Left colon (tissue), 2 donors: ENCODE measurements around the gene HSP90AB1. TPM values are rescaled to one million over a fixed set of nuclear protein-coding genes. Genes with fewer than 3 reads are reported as not detected.

Experiments
- ATAC-seq: fragments of 200-7000 bp; cut with Tn5 transposase; one replicate; pipeline ENCODE4 v1.9.1; 2020; ENCODE audit warnings: mild to moderate bottlenecking, moderate library complexity
- DNase-seq, 2 donors: peaks; one replicate each; pipeline ENCODE4 v3.0.0-alpha.2; 2020
- intact Hi-C, 2 donors: fragments of 100-400 bp; cut with DNase I in 1 of 2; cut with micrococcal nuclease in 1 of 2; formaldehyde crosslinking; loops; one replicate each; pipeline versions ENCODE4 v1.11.2 to v1.14.0; 2022; cut with DNase I, micrococcal nuclease
- total RNA-seq, 2 donors: library from RNA; stranded (reverse); fragmentation: NEBNext Ultra II Directional; extraction: Animal tissue kit (Norgen Biotek cat#: 25700); gene quantifications; one replicate each; pipeline ENCODE4 v1.2.1, GENCODE V29; 2021
- donor health status: DM: no; HTN: no; CAD: no.
- donor health status: DM: yes; HTN: yes; CAD: no.

HSP90AB1 gene
- total RNA-seq, 2 donors from 2014 or later: 278 to 329 TPM

DNA sequence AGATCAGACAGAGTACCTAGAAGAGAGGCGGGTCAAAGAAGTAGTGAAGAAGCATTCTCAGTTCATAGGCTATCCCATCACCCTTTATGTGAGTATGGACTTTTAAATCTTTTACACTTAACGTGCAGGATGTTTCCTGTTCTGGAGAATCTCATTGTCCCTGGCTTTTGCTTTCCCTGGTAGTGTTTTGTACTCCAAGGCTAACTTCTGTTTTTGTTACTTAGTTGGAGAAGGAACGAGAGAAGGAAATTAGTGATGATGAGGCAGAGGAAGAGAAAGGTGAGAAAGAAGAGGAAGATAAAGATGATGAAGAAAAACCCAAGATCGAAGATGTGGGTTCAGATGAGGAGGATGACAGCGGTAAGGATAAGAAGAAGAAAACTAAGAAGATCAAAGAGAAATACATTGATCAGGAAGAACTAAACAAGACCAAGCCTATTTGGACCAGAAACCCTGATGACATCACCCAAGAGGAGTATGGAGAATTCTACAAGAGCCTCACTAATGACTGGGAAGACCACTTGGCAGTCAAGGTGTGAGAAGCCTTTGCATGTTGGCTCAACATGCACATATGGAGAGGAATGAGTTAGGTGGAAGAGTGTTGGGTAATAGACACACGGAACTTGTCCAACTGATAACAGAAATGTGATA is 3.3 kb downstream of the HSP90AB1 start:
- no peak for ATAC-seq
- no peak for DNase-seq
- intact Hi-C loops: no loop called here

DNA sequence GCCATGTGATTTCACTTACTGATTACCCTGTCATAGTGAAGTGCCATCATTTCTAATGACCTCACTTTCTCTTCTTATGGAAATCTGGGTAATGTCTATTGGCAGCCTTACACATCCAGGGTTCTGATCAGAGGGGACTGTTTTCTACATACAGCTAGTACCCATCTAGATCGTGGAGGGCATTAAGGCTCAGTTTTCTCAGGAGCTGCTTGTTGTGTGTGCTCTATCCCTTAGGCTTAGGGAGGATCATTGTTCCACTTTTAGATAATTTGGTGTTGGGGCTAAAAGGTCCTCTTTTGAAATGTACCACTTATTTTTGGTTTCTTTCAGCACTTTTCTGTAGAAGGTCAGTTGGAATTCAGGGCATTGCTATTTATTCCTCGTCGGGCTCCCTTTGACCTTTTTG is 3.8 kb downstream of the HSP90AB1 start:
- intact Hi-C loops: no loop called here
- ATAC-seq: no peak
- DNase-seq: no peak

DNA sequence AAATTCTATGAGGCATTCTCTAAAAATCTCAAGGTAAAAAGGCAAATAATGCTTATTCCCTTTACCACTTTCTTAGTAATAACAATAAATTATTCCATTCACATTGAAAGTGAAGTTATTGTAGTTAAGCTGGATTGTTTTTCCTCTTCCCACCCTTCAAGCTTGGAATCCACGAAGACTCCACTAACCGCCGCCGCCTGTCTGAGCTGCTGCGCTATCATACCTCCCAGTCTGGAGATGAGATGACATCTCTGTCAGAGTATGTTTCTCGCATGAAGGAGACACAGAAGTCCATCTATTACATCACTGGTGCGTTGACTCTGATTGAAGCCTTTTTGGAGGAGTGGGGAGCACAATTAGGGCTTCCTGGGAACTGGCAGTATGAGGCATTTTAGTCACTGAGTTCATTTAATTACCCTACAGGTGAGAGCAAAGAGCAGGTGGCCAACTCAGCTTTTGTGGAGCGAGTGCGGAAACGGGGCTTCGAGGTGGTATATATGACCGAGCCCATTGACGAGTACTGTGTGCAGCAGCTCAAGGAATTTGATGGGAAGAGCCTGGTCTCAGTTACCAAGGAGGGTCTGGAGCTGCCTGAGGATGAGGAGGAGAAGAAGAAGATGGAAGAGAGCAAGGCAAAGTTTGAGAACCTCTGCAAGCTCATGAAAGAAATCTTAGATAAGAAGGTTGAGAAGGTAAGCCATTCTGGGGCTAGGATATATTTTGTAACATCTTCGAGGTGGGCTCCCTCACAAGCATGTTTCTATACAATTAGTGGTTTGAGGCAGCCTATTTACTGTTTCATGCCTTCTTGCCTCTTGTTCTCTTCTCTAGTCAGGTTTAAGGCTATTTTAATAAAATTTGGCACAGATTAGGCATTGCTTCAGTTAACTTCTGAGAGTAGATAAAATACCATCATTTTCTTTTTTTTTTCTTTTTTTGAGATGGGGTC is 4.9 kb downstream of the HSP90AB1 start:
- no peak for ATAC-seq
- intact Hi-C loops: no loop called here
- no peak for DNase-seq

DNA sequence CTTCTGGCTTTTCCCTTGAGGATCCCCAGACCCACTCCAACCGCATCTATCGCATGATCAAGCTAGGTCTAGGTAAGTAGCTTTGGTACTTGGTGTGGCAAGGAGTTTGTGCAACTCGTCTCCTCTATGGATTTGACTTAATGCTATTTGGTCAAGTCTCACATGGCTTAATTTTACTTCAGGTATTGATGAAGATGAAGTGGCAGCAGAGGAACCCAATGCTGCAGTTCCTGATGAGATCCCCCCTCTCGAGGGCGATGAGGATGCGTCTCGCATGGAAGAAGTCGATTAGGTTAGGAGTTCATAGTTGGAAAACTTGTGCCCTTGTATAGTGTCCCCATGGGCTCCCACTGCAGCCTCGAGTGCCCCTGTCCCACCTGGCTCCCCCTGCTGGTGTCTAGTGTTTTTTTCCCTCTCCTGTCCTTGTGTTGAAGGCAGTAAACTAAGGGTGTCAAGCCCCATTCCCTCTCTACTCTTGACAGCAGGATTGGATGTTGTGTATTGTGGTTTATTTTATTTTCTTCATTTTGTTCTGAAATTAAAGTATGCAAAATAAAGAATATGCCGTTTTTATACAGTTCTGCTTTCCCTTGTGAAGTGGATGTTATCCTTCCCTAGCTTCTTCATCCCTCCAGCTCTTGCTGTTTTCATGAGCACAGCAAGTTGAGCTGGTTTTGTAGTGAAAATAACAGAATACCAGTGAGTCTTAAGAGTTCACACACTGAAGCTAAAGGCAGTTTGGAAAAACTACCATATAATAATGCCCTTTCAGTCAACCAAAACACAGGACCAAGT is 6.6 kb downstream of the HSP90AB1 start:
- ATAC-seq (no peak), DNase-seq (peak in 1 of 2 donors; percentile 69)
- intact Hi-C loops: no loop called here

DNA sequence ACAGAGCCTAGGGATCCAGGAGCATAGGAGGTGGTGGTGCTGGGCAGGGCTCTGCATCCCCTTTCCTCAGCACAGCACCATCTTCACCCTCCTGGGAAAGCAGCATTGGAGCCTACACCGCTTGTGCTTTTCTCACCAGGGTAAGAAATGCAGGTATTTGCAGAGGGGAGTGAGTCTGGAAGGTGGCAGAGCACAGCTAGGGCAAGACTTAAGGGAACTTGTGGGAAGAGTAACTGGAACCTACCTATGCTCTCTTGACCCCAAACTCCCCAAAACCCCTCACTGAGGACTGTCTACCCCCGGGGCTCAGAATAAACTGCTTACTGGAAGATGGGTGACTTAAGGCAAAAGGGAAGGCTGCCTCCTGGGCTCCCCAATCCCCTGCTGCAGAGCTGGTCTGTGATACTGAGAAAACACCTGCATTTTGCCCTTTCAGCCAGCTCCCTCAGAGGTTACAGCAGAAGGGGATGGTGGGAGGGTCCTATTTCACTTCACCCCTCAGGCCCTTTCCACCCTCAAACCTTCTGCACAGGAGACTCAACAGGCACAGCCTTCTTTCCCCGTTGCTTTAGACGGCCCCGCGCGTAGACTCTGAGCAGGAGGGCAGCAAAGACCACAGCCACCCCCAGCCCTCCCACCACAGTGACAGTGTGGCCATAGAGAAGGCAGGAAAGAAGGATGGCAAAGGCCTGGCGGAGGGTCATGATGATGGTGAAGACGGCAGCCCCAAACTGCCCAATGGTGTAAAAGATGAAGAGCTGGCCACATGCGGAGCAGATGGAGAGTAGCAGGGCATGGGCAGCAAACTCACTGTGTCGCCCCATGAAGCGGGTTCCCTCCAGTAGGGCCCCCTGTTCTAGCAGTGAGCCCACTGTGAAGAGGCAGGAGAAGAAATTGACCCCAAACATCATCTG is 7.5 kb downstream of the HSP90AB1 start:
- intact Hi-C loops: no loop called here
- DNase-seq (no peak), ATAC-seq (no peak)

DNA sequence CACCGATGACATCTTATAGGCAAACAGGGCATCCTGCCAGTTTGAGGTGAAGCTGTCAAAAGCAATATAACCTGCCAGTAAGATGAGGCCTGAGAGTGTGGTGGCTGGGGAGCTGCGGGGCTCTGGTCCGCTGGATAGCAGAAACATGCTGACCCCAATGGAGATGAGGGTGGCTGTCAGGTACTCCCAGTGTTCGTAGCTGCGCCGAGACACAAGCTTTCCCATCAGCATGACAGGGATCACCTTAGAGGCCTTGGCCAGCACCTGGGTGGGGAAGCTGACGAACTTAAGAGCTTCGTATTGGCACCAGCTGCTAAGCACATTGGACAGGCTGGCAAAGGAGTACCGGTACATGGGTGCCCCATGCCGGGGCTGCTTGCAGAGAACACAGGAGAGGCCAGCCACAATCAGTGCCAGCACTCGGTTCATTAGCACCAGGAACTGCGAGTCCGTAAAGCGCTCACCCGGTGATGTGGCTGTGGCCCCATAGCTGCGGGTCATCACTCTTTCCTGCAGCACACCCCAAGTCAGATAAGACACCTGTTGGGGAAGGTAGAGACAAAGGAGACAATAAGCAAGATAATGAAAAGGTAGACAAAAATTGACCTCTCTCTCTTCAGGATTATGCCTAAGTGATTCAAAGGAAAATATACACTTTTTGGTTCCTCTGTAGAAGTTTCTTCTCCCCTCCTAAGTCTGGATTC is 8.4 kb downstream of the HSP90AB1 start:
- no peak for DNase-seq
- no peak for ATAC-seq
- intact Hi-C loops: no loop called here

DNA sequence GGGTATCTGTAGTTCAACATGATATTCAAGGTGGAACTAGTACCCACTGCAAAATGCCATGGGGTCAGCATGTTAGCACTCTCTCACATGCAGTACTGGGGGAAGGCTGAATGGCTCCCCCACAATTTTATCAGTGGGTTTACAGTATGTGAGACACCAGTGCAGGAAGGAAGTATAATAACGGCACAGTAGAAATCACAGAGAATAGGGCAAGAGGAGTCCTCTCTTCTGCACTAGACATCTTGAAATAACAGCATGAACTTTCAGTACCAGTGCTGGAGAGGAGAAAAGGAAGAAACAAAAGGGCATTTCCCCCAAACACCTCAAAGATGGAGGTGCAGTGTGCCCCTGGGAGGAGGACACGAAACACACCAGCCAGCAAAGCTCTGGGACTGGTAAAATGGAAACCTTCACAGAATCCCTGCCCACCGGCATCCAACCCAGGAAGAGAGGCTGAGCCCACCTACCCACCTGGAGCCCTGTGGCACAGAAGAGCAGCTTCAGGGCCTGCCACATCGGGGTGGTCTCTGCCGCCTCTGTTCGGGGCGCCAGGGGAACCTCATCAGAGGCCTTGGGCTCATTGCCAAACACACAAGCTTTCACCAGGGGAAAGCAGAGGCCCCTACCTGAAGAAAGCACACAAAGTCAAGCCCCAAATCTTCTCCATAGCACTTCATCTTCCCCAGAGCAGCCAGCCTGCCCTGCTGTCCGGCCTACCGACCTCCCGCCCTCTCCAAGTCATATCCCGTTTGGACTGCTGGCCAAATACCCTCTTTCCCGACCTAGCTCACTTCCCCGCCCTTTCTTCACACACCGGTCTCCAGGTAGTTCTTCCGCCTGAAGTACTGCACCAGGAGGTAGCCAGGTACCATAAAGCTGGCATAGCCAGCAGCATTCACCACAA is 9.2 kb downstream of the HSP90AB1 start:
- DNase-seq (peak in 1 of 2 donors; percentile 58), ATAC-seq (peak; percentile 63)
- intact Hi-C loops: no loop called here

DNA sequence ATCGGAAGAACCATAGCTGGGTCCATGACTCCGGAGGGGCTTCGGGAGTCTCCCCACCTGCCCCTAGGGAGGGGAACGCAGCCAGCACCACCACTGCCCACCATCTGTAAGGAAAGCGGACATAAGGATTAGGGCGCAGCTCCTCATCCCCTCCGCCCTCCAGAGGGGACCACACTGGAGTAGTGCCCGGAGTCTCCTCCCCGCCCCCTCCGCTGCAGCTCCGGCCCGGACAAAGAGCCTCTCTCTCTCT is 9.8 kb downstream of the HSP90AB1 start:
- intact Hi-C loops: no loop called here
- DNase-seq (no peak), ATAC-seq (no peak)

DNA sequence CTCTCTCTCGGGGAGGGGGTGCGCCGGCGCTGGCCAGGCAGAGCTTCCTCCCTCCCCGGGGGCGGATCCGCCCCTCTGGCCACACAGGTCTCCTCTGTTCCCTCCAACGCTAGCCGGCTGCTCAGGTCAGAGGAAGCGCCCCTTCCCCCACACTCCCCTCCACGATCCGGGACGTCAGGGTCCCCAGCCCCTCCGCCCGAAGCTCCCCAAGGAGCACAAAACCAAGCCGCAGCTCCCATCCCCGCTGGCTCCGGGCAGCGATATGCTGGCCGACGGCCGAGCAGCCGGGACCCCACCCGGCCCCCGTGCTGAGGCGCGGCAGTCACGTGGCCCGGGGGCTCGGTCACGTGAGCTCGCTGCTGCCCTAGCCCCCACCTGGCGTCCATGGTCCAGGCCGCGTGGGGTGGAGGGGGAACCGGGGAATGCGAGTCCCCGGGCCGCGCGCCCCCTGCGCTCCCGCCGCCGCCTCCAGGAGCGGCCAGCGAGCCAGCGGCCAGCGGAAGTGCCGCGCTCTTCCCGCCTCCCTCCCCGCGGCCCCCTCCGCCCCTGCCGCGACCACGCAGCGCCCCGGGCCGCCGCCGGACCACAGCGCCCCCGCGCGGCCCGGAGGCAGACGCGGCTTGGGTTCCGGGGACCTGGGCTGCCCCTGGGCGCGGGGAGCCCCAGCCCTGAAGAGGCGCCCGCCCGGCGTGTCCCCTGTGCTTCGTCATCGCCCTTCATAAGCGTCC is 10.3 kb downstream of the HSP90AB1 start, which contains the start of gene SLC35B2:
TSS of gene SLC35B2 (minus strand) at position 504 of the 728 bp plus-strand sequence. CDS start at position 386, 118 bp downstream.
- ATAC-seq (peak; percentile 68), DNase-seq (peak; percentile 72 to 73)
- intact Hi-C loops: no loop called here

DNA sequence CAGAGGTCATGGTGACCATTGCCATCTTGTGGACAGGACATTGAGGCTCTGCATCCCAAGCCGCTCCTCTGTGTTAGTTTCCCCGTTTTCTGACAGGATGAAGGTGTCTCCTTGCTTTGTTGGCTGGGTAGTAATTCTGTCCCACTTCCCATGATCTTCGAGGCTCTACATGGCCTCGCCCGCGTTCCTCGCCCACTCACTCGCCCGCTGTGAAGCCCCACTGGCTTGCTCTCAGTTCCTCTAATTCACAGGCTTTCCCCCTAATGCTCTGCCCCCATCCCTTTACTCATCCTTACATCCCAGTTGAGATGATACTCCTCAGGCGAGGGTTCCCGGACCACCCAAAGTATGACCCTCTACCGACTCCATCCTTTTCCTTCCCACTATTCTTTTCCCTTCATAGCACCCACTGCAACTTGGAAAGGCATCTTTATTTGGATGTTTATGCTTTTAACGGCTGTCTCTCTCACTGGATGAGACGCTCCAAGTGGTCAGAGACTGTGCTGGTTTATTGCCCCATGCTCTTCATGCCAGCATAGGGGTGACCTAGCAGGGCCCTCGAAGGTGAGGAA is 10.9 kb downstream of the HSP90AB1 start:
- intact Hi-C loops: no loop called here
- DNase-seq (no peak), ATAC-seq (no peak)

DNA sequence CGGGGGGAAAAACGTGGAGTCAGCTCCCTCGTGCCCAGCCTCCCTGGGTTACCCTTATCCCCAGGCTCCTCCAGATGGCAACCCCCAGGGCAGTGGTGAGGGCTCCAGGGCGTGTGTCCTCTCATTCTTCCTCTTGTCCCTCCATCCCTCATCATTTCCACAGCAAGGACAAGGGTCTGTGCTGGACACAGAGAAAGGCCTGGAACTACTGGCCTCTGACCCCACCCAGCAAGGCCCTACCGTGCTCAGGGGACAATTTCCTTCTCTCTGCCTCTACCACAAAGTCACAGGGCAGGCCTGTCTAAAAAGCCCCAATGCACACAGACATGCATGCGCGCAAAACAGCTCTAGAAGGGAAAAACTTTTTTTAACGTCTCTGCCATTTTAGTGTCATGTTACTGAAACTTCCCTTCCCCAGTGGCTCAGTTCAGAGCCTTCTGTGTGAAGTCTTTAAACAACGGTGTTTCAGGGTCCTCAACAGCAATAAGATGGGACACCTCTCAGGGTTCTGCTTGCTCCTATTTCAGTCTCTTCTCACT is 11.5 kb downstream of the HSP90AB1 start:
- no peak for DNase-seq
- intact Hi-C loops: no loop called here
- ATAC-seq: no peak

DNA sequence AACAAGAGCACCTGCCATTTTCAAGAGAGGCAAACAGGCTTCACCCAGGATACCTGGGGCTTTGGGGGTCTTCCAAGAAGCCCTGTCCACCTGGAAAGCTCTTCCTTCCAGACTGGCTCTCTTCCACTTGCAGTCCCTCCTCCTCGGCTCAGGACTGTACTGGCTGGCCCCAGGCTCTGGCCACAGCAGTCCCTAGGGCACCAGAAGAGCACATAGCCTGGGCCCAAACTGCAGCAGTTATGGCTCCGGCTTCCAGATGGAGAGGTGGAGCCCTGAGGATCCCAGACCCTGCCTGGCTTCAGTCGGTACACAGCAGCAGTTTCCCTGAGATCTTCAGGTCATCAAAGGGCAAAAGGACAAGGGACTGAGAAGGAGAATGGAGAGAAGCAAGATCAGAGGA is 12.0 kb downstream of the HSP90AB1 start:
- DNase-seq (no peak), ATAC-seq (no peak)
- intact Hi-C loops: no loop called here

DNA sequence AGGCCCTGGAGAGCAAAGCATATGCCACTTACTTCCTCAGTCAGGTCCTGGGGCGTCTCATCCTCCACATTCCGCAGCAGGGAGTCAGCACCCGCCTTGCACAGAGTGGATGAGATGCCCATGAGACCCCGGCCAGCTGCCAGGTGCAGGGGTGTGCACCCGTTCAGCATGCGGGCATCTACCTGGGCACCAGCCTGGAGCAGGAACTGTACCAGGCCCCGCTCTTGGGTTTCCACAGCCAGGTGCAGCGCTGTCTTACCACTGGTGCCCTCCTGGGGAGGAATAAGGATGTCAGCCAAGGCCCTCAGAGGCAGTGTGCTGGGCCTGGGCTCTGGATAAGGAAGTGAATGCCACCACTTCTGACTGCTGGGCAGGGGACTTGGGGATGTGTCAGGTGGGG is 13.1 kb downstream of the HSP90AB1 start:
- DNase-seq (no peak), ATAC-seq (no peak)
- intact Hi-C loops: no loop called here

DNA sequence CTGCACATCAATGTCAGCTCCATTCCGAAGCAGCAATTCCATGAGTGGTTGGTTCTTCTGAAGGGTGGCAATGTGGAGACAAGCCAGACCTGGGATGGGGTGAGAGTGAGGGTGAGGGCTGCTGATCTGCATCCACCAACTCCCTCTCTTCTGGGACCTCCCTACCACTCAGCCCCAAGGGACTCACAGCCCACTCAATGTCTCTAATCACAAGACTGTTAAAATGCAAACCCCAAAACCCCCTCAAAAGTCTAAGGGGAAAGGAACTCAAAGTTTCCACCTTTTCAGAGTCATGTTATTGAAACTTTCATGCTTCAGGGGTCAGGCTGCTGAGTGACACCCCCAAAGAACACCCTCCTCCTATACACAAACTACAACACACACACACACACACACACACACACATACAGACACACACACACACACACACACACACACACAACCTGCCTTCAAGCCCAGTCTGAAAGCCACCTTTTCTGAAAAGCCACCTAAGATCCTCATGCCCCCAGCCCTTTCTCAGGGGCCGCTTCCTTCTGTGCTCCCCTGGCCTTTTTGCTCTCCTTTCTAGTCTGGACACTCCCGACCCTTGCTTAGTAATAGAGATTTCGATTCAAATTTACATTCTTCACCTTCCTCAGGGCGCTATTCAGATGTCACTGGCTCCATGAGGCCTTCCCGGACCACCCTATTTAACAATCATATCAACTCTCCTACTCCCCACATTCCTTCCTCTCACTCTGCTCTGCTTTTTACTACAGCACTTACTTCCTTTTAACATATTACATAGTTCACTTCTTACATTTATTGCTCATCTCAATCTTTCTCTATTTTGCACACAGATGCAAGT is 13.8 kb downstream of the HSP90AB1 start:
- ATAC-seq (no peak), DNase-seq (no peak)
- intact Hi-C loops: no loop called here

DNA sequence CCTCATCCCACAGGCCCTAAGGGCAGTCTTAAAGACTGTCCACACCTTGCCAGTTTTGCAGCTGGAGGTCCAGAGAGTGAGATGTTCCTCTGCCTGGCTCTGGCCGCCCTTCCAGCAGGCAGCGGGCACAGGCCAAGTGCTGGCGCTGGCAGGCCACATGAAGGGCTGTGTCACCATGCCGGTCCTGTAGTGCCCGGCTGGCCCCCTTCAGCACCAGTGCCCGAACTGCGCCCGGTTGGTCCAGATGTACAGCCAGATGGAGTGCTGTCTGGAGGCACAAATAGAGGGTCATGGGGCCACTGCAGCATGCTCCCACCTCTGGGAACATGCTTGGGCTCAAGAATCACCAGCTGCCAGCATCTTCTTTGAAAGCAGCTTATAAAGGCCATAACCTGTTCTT is 14.7 kb downstream of the HSP90AB1 start:
- DNase-seq (no peak), ATAC-seq (no peak)
- intact Hi-C loops: no loop called here
